Right ventricle myocardium superior (tissue), 1 donor: Measurements from ENCODE around the gene SFTPA2. TPM values are rescaled to one million over a fixed set of nuclear protein-coding genes. Genes with fewer than 3 reads are reported as not detected.
"Not testable (repeated sequence)": the region's sequence is repeated elsewhere in the genome, so short reads cannot be mapped to it uniquely, and the experiment has no call there.

Source experiments
- ATAC-seq: fragments of 200-7000 bp; cut with Tn5 transposase; one replicate; pipeline ENCODE4 v1.9.1; 2020; ENCODE audit warnings: mild to moderate bottlenecking; ENCODE audit not compliant: poor library complexity
- DNase-seq: peaks from one replicate; pipeline ENCODE4 v3.0.0-alpha.2; 2020
- intact Hi-C: fragments of 100-400 bp; cut with DNase I; formaldehyde crosslinking; loops from one replicate; pipeline ENCODE4 v1.11.2; 2022
- long read RNA-seq: library from polyadenylated mRNA; unstranded; transcript quantifications from one replicate; pipeline ENCODE4 v2.0.0, GENCODE V29; 2021
- total RNA-seq: library from RNA; stranded (reverse); fragmentation: NEBNext Ultra II Directional; extraction: Animal tissue kit (Norgen Biotek cat#: 25700); gene quantifications from one replicate; pipeline ENCODE4 v1.2.1, GENCODE V29; 2021
- donor health status: DM: no; HTN: yes; CAD: no; lungs with severe emphysema.

SFTPA2 gene
- 0.27 TPM for total RNA-seq
- long read RNA-seq, result 0 reads

DNA sequence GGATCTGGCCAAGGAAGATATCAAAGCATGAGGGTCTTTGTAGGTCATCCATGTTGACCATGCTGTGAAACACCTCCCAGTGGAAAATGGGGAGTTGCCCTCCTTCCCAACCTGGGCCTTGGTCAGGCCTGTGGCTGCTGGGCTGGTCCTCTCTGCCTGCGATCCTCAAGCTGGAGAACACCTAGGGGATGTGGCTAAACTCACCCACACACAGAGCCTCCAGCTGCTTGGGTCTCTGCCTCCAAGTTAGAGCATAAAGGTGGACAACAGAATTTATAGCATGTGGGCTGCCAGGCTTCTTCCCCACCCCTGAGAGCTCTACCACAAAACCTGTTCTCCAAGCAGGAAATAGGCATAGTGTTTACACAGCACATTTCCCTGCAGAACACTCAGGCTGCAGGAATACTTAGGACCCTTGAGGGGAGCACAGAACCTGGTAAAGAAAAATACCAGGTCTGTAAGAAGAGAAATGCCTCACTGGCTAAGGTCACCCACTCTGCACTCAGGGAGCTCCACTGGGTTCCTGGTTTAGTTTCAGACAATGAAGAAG lies at the start of gene SFTPA2:
Gene SFTPA2 (minus strand): TSS at position 248 of the 550 bp plus-strand sequence. CDS start 924 bp downstream, outside the sequence.
- intact Hi-C loops, result loop anchor here (10.0 kb wide), 1 partner anchor 375 kb away; no protein-coding TSS in a partner anchor
- DNase-seq (no peak), ATAC-seq (no peak)

DNA sequence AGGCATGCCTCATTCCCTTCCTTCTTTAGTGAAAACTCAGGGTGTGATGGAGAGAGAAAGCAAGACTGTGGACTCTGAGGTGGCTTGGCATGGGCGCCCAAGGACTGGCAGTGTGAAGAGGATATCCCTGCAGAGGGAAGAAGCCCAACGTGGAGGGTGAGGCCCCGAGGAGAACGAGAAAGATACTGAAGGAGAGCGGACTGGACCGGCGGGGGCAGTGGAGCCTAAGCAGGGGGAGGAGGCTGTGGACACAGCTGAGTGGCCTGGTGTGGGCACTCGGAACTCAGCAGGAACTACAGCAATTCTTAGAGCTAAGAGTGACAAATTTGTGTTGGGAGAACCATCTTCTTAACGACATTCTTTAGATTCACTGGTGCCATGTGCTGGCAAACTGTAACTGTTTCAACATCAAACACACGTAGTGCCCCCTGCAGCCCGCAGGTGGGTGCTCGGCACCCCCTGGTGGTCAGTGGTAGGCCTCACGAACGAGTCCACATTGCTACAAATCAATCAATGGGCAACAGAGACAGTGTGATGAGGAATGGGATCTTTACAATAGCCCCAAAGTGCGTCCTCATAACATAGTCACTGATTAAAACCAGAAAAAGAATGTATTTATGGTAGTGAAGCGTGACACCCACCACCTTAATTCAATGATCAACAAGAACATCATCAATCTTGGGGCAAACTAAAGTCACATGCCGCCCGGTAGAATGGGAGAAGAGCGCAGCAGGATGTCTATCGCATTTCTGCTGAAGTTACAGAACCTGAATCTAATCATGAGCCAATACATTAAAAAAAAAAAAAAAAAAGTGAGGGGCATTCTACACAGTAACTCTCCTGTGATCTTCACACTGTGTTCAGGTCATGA lies 48.5 kb upstream of the SFTPA2 start:
- intact Hi-C loops, result loop anchor here (10.0 kb wide), 1 partner anchor 234 kb away; no protein-coding TSS in a partner anchor
- DNase-seq (no peak), ATAC-seq (no peak)

DNA sequence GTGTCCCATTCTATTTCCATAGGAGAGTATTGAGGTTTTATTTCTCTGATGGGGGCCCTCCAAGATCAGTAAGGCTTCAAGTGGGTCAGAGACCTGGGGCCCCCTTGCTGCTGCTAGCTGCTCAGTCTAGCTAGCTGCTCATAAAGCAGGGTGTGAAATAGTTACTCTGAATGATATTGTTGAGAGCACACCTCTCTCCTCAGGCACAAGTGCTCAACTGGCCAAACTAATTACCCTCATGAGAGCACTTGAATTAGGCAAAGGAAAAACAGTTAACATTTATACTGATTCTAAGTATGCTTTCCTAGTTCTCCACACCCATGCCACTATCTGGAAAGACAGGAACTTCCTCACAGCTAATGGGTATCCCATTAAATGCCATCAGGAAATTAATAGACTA lies 45.1 kb upstream of the SFTPA2 start:
- DNase-seq (no peak), ATAC-seq (no peak)
- intact Hi-C loops, result loop anchor here (10.0 kb wide), 1 partner anchor 231 kb away; no protein-coding TSS in a partner anchor

DNA sequence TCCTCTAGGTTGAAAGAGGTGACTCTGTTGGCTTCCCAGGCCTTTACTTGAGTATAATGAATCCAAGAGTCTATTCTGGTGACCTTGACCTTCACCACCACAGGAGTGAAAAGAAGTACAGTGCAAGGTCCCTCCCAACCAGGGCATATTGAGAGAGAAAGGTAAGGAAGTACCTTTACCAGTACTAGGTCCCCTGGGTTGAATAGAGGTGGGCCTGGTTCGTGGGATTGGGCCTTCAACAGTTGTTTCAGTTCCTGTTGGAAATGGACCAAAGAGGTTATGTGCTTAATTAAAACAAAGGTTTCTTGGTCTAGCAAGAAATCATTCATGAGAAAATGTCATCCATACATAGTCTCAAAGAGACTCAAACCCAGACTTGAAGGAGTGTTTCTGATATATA lies 44.1 kb upstream of the SFTPA2 start:
- ATAC-seq (no peak), DNase-seq (no peak)
- intact Hi-C loops, result loop anchor here (10.0 kb wide), 1 partner anchor 229 kb away; no protein-coding TSS in a partner anchor

DNA sequence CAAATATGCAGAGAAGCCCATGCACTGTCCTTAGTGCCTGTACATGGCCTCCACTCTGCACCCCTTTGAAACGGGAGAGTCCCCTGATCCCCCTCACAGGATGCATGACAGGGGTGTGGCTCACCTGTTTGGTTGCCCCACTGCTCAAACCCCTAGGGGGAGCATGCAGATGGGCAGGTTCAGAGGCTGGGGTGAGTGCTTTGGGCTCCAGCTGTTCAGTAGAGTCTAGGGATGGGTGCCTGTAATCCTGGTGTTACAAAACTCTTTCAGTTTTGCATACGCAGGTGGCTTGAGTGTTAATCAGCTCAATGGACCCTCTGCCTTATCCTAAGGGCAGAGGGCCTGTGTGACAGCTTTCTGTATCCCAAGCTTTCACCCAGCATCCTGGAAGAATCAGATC lies 42.7 kb upstream of the SFTPA2 start:
- no peak for ATAC-seq
- DNase-seq, result no peak
- intact Hi-C loops, result loop anchor here (10.0 kb wide), 1 partner anchor 228 kb away; no protein-coding TSS in a partner anchor

DNA sequence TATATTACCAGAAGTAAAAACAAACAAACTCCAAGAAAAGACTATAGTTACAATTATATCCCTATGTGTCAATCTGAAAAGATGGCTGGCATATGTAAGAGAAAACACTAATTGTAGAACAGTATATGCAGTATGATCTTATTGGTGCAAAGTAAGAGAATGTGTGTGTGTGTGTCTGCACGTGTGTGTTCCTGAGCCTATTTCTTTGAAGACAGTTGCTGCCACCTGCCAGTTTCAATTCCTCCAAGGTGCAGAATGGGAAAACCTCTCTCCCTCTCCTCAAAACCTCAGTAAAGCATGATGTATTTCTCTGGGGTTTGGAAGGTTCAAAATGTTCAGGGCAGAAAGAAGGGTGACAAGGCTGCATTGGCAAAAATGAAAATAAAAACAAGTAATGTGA lies 41.7 kb upstream of the SFTPA2 start:
- intact Hi-C loops, result loop anchor here (10.0 kb wide), 1 partner anchor 227 kb away; no protein-coding TSS in a partner anchor
- DNase-seq (no peak), ATAC-seq (no peak)

DNA sequence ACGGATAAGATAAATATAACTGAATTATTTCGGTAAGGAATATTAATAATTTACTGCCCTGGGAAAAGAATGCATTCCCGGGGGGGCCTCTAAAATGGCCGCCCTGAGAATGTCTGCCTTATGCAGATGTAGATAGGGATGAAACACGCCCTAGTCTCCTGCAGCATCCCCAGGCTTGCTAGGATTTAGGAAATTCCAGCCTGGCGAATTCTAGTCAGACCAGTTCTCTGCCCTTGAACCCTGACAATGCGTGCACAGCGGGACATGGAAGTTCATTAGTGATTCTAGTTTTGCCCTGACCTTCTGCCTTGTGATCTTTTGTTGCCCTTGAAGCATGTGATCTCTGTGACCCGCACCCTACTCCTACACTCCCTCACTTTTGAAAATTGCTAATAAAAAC lies 39.4 kb upstream of the SFTPA2 start:
- intact Hi-C loops, result loop anchor here (10.0 kb wide), 1 partner anchor 225 kb away; no protein-coding TSS in a partner anchor
- not testable (repeated sequence) for DNase-seq, ATAC-seq

DNA sequence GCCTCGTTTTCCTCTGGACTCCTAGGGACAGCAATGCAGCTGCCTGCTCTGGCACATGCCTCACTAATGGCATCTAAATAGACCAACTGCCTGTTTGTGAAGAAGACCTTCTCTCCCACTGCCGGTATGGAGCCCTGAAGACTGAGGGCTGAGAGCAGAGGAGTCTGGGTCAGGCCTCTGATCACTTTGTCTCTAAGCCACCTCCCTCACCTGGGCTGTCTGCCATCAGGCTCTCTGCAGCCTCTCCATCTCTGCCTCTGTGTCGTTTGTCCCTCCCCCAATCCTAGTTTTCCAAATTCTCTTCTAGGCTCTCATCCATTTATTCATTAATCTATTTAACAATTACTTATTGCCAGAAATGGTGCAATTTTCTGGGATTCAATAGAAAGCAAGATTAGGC lies 35.3 kb upstream of the SFTPA2 start:
- ATAC-seq (no peak), DNase-seq (no peak)
- intact Hi-C loops, result no loop called here

DNA sequence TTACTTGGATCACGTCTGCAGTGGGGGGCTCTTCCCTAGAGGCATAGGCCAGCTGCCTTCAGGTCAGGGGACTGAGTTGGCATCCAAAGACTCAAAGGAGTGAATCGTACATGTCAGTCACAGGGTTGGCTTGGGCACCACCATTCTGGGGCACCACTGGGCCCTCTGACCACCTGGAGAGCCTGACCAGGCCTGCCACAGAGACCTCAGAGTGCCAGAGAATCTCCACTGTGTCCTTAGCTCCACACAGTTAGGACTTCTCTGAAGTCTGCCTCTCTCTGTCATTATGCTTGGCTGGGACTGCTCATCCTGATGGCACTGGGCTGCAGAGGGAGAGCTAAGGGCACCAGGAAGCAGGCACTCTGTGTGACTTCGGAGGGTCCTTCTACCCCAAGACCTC lies 34.4 kb upstream of the SFTPA2 start:
- DNase-seq, intact Hi-C loops, ATAC-seq: not testable (repeated sequence)

DNA sequence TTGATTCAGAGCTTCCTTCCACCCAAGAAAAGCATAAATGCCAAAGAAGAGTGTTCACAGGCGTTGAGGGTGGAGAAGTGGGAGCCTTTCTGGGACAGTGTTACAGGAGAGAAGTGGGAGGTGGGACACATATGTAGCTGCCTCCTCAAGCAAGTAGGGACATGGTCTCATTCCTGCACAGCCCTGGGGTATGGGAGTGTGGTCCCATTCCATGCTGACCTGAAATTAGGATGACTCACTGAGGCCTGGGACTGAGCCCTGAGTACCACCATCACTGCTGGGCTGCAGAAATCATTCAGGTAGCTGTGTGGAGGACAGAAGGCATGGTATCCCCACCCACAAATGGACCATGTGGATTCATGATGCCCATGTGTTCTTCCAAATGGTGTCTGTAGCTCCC lies 33.2 kb upstream of the SFTPA2 start:
- DNase-seq, result no peak
- ATAC-seq, result no peak
- intact Hi-C loops, result no loop called here

DNA sequence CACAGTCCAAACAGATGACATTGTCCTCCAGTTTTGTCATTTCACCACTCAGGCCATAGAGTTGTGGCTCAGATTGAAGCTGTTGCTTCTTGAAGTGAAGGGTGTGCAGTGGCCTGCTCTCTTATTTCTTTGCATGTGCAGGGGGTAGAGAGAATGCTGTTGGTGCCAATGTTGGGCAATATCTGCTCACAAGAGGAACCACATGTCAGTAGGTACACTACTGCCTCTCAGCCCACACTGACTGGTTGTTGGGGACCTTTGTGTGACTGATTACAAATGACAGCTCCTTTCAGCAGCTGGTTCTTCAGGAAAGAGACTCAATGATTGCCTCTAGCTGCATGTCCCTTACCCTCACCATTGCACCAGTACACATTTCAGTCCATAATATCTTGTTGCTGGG lies 28.6 kb upstream of the SFTPA2 start:
- ATAC-seq, result peak; percentile 74
- intact Hi-C loops, result no loop called here
- DNase-seq, result no peak

DNA sequence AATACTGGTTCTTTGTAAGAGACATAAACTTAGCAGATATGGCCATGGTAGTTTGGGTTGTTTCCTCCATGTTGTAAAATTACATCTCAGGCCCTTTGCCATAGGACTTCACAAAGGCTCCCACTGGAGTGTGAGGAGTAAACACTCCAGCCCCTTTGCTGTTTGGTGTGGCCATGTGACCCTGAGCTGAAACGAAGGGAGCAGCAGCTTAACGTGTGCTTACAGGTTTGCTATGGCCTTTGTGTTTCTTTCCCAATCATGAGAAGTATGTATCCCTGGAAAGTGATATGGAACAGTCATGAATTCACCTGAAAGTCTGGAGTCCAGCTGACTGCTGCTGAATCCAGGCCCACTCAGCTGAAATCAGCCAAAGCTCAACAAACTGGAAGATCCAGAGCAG lies 26.7 kb upstream of the SFTPA2 start:
- intact Hi-C loops, result no loop called here
- DNase-seq (no peak), ATAC-seq (no peak)

DNA sequence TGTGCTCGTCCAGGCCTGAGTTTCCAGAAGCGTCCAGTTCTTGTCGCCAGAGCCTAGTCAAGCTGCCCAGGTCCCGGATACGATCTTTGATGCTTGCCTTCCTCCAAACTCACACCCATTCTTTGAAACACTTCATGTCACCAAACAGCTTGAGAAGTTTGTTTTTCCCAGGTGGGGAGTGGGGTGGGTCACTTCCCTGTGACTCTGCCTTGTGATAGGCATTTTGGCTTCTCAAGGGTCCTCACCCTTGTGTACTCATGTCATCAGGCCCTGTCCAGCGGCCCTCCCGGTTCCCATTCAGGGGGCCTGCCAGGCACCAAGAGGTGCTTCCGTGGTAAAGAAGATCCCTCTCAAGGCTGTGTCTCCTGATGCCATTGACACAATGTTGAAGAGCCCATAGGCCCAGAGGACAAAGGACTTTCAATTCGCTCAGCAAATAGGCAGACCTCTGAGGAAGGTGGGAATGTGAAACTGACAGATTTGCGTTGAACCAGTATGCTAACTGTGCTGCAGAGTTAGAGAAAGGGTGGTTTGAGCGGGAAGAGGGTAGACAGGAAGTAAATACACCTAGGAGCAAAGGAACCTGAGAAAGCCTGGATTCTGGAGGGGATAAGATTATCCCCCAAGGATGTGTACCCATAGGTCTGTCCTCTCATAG lies 25.8 kb upstream of the SFTPA2 start:
- ATAC-seq, result no peak
- intact Hi-C loops, result no loop called here
- no peak for DNase-seq

DNA sequence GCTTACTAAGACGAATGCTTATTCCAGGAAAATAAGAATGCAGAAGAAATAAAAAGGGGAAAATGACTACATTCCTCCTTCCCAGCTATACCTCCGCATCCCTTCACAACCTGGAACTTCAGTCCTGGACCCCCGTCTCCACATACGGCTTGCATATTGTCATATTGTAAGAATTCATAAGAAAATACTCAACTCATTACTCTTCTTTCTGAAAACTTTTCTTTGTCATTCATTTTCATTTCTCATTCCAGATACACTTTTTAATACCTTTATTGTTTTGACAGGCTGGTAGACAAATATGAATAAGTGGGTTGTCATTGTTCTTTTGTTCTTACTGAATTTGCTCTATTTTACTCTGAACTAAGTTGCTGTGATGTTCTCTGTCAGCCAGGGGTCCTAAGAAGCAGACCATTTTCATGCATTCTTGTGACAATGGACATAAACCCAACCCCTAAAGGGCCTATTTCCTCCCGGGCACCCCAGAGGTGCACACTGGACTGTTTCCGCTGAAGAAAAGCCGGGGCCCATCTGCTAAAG lies 23.3 kb upstream of the SFTPA2 start:
- intact Hi-C loops, result no loop called here
- no peak for ATAC-seq
- DNase-seq, result no peak

DNA sequence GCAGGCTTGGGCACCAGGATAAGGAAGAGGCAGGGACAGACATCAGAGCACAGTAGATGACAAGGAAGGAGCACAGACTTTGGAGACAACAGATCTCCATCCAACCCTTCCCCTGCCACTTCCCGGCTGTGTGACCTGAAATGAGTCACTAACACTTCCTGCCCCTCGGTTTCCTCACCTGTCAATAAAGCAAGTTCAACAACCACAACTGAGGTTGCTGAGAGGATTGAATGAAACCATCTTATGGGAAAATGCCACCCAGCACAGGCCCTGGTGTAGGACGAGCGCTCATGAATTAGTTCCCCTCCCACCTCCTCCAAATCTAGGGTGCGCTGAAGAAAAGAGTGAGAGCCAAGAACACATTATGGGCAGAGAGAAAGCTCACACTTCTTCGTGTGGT lies 22.7 kb upstream of the SFTPA2 start:
- DNase-seq, intact Hi-C loops, ATAC-seq: not testable (repeated sequence)

DNA sequence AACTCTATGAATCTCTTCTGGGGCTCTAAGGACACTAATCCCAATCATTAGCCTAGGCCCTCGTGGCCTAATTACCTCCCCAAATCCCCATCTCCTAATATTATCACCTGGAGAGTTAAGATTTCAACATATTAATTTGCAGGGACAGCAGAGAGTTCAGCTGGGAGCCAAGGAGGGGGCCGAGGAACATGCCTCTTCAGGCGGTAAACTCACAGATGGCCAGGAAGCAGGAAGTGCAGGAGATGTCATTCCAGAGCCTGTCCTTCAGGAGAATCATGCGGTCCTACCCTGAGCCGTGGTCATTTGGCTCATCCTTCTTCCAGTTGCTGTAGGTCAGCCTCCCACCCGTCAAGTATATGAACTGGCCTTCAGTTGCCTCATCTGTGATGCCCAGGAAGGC lies 21.9 kb upstream of the SFTPA2 start:
- ATAC-seq, result no peak
- intact Hi-C loops, result no loop called here
- DNase-seq, result no peak

DNA sequence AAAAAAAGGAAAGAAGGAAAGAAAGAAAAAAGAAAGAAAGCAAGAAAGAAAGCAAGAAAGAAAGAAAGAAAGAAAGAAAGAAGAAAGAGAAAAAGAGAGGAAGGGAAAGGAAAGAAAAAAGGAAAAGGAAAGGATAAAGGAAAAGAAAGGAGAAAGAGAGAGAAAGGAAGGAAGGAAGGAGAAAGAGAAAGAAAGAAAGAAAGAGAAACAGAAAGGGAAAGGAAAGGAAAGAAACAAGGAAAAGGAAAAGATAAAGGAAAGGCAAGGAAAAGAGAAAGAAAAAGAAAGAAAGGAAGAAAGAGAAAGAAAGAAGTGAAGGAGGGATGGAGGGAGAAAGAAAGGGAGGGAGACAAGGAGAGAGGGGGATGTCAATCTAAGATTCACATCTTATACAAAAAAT lies 20.8 kb upstream of the SFTPA2 start:
- ATAC-seq (no peak), DNase-seq (no peak)
- intact Hi-C loops, result no loop called here

DNA sequence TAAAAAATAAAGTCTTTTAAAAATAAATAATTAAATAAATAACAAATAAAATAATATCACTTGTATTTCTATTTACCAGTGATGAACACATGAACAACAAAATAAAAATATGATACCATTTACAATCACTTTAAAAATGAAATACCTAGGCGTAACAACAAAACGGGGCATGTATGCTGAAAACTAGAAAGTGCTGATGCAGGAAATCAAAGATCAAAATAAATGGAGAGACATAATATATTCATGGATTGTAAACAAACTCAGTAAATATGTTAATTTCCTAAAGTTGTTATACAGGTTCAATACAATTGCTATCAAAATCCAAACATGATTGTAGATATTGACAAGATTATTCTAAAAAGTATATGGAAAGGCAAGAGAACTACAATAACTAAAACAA lies 19.2 kb upstream of the SFTPA2 start:
- intact Hi-C loops, result no loop called here
- no peak for DNase-seq
- ATAC-seq, result no peak

DNA sequence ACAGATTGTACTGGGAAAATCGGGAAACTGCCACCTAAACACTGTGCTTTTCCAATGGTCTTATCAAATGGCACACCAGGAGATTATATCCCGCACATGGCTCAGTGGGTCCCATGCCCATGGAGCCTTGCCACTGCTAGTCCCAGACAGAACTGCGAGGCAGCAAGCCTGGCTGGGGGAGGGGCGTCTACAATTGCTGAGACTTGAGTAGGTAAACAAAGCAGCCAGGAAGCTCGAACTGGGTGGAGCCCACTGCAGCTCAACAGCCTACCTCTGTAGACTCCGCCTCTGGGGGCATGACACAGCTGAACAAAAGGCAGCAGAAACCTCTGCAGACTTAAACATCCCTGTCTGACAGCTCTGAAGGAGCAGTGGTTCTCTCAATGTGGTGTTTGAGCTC lies 10.4 kb upstream of the SFTPA2 start:
- DNase-seq, intact Hi-C loops, ATAC-seq: not testable (repeated sequence)
